ENCODE results near the gene WBP1L.

Gene WBP1L

GRCh38 chr10:102763037-102763607, 19.4 kb downstream of the WBP1L start:
- DNase-seq (ENCODE audit: low spot score): no peak
- in situ Hi-C loops (cut with MboI; ENCODE audit: low pct_unique_long_range_greater_than_20kb, low sequenced_read_pairs, unreplicated experiment): no loop called here
- no peak for TF ChIP-seq CTCF (IDR thresholded peaks at IDR 0.05; ENCODE audit: extremely low read depth, insufficient read depth, missing control alignments)

GRCh38 chr10:102764470-102765161, 20.9 kb downstream of the WBP1L start:
- in situ Hi-C loops (cut with MboI; ENCODE audit: low pct_unique_long_range_greater_than_20kb, low sequenced_read_pairs, unreplicated experiment): no loop called here
- no peak for DNase-seq (ENCODE audit: low spot score)
- no peak for TF ChIP-seq CTCF (IDR thresholded peaks at IDR 0.05; ENCODE audit: extremely low read depth, insufficient read depth, missing control alignments)

- in situ Hi-C loops (cut with MboI; ENCODE audit: low pct_unique_long_range_greater_than_20kb, low sequenced_read_pairs, unreplicated experiment): no loop called here
- no peak for DNase-seq (ENCODE audit: low spot score)
- no peak for TF ChIP-seq CTCF (IDR thresholded peaks at IDR 0.05; ENCODE audit: extremely low read depth, insufficient read depth, missing control alignments)
These were observed 21.6 kb downstream of the WBP1L start for GRCh38 chr10:102765336-102765735.

- in situ Hi-C loops (cut with MboI; ENCODE audit: low pct_unique_long_range_greater_than_20kb, low sequenced_read_pairs, unreplicated experiment): no loop called here
- DNase-seq (ENCODE audit: low spot score): no peak
- TF ChIP-seq CTCF (IDR thresholded peaks at IDR 0.05; ENCODE audit: extremely low read depth, insufficient read depth, missing control alignments): no peak
These were observed 23.8 kb downstream of the WBP1L start for GRCh38 chr10:102767428-102768160.

- in situ Hi-C loops (cut with MboI; ENCODE audit: low pct_unique_long_range_greater_than_20kb, low sequenced_read_pairs, unreplicated experiment): no loop called here
- TF ChIP-seq CTCF (IDR thresholded peaks at IDR 0.05; ENCODE audit: extremely low read depth, insufficient read depth, missing control alignments): no peak
- no peak for DNase-seq (ENCODE audit: low spot score)
These were observed 25.8 kb downstream of the WBP1L start for GRCh38 chr10:102769375-102770107.

GRCh38 chr10:102770108-102770482, 26.3 kb downstream of the WBP1L start:
- in situ Hi-C loops (cut with MboI; ENCODE audit: low pct_unique_long_range_greater_than_20kb, low sequenced_read_pairs, unreplicated experiment): no loop called here
- no peak for TF ChIP-seq CTCF (IDR thresholded peaks at IDR 0.05; ENCODE audit: extremely low read depth, insufficient read depth, missing control alignments)
- DNase-seq (ENCODE audit: low spot score): no peak
